HG02852 (cell line): ENCODE measurements around the gene ARL6IP4.
"Not testable (repeated sequence)": the region's sequence is repeated elsewhere in the genome, so short reads cannot be mapped to it uniquely, and the experiment has no call there.

Source experiments
- ATAC-seq: cut with Tn5 transposase; IDR thresholded peaks from one replicate; pipeline ENCODE4 v1.9.1; 2021; ENCODE audit warnings: mild to moderate bottlenecking, moderate library complexity; ENCODE audit not compliant: unreplicated experiment

Gene ARL6IP4

GRCh38 chr12:123005081-123005626, 24.7 kb downstream of the ARL6IP4 start:
- no peak for ATAC-seq

GRCh38 chr12:123006977-123007376, 26.5 kb downstream of the ARL6IP4 start:
- ATAC-seq = no peak

- no peak for ATAC-seq
Measured at GRCh38 chr12:123010110-123010509, 29.6 kb downstream of the ARL6IP4 start.

- no peak for ATAC-seq
Measured at GRCh38 chr12:123010681-123011080, 30.2 kb downstream of the ARL6IP4 start.

- ATAC-seq = no peak
Measured at GRCh38 chr12:123011701-123012100, 31.2 kb downstream of the ARL6IP4 start.

- no peak for ATAC-seq
Measured at GRCh38 chr12:123013185-123014095, 33.0 kb downstream of the ARL6IP4 start.

GRCh38 chr12:123014473-123014872, 34.0 kb downstream of the ARL6IP4 start:
- not testable (repeated sequence) for ATAC-seq

- no peak for ATAC-seq
Measured at GRCh38 chr12:123017753-123018152, 37.3 kb downstream of the ARL6IP4 start.

GRCh38 chr12:123019841-123020138, 39.3 kb downstream of the ARL6IP4 start:
- ATAC-seq = no peak

- ATAC-seq = no peak
Measured at GRCh38 chr12:123021688-123022604, 41.5 kb downstream of the ARL6IP4 start.

GRCh38 chr12:123022846-123023245, 42.4 kb downstream of the ARL6IP4 start:
- ATAC-seq = no peak

- ATAC-seq = no peak
Measured at GRCh38 chr12:123024819-123025391, 44.4 kb downstream of the ARL6IP4 start.

- ATAC-seq = no peak
Measured at GRCh38 chr12:123026094-123026853, 45.8 kb downstream of the ARL6IP4 start.

- ATAC-seq = no peak
Measured at GRCh38 chr12:123027726-123028445, 47.4 kb downstream of the ARL6IP4 start.

- ATAC-seq = no peak
Measured at GRCh38 chr12:123028475-123028874, 48.0 kb downstream of the ARL6IP4 start.

- ATAC-seq = no peak
Measured at GRCh38 chr12:123029550-123029949, 49.1 kb downstream of the ARL6IP4 start.

GRCh38 chr12:123030686-123031085, 50.2 kb downstream of the ARL6IP4 start:
- ATAC-seq = no peak

GRCh38 chr12:123031171-123031845, 50.8 kb downstream of the ARL6IP4 start:
- no peak for ATAC-seq
